LNCAP (cell line): ENCODE data around the gene UBE2O.

Experiments used
- TF ChIP-seq, protein P1 (sequence below): fragments of 450-650 bp; IDR thresholded peaks from 2 replicates; pipeline ENCODE4 v1.5.1; 2017; ENCODE audit warnings: mild to moderate bottlenecking

UBE2O gene

DNA sequence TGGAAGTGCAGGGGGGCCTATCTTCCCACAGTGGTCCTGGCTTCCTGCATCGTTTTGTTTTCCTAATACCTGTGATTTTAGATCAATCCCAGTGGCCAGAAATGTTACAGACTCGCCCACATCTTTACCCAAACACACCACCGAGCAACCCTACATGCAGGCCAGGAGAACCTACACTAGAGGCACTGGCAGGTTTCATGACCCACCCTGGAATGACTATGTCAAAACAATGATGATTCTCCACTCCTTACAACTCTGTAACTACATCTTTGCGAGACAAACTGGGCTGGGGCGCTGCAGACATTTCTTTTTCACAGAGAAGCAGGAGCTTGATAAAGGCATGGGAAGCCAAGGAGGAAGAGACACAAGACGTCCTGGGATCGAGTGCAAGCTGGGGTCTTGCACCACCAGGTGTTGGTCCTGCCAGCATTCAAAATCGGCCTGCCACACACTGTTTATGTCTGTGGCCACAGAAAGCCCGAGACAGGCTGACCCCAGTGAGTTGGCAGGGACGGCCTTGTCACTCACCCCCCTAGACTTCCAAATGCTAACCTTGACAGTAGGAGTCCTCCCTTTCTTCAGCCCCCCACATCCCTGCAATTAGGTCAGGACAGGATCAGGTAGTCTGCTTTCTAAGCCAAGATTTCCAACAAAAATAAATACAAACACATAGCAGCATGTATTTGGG lies 32.5 kb downstream of the UBE2O start:
- TF ChIP-seq, protein P1, sequence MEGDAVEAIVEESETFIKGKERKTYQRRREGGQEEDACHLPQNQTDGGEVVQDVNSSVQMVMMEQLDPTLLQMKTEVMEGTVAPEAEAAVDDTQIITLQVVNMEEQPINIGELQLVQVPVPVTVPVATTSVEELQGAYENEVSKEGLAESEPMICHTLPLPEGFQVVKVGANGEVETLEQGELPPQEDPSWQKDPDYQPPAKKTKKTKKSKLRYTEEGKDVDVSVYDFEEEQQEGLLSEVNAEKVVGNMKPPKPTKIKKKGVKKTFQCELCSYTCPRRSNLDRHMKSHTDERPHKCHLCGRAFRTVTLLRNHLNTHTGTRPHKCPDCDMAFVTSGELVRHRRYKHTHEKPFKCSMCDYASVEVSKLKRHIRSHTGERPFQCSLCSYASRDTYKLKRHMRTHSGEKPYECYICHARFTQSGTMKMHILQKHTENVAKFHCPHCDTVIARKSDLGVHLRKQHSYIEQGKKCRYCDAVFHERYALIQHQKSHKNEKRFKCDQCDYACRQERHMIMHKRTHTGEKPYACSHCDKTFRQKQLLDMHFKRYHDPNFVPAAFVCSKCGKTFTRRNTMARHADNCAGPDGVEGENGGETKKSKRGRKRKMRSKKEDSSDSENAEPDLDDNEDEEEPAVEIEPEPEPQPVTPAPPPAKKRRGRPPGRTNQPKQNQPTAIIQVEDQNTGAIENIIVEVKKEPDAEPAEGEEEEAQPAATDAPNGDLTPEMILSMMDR: no peak

DNA sequence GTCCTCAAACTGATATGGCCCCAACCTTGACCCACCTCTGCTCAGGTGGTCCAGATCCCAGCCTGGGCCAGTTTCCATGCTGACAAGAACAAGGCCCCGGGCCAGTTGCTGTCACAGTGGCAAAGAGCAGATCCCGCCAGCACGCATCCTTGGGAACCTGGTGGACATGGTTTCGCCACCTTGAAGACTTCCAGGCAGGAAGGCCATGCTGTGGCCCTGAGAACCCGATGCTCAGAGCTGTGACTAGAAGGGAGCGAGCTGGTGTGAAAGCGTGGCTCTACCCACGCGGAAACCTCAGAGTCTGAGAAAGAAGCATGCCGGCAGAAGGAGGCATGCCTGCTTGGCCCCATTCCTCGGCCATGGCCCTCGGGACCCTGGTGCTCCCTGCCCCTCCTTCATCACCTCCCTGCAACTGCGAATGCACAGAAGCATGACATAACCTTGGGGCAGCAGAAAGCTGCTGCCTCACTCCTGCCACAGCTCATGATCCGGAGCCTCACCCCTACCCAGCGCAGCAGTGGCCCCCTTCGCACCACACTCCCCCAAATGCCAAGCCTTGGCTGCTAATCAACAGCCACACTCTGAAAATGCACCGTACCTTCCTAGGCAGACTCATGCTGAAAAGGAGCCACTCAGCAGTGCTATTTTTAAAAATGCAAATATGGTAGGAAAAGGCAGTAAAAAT lies 33.2 kb downstream of the UBE2O start:
- TF ChIP-seq, protein P1: no peak

DNA sequence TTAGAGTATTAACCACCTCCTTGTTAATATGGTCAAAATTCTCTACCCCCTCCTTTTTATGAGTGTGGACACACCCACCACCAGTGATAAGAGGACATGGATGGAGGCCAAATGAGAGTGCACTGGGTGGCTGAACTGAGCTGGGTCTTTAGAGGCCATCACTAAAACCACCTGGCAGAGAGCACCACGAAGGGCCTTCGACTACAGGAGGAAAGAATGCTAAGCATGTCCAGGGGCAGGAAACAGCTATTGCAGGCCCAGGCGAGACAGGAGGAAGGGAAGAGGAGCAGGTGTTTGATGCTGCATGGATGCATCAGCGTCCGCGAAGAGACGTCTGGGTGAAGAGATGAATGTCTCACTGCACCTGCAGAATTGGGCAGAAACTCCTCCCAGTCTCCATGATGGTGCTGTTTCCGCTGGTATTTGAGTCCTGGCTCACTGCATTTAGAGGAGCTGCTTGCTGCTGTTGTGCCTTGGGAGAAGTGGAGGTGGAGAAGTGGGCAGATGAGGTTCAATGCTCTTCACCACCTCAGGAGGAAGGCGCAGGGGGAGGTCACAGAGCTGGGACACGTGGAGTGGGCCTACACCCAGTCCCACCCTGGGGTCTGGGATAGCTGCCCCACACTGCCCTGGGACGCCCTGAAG lies 35.3 kb downstream of the UBE2O start:
- TF ChIP-seq, protein P1: no peak

DNA sequence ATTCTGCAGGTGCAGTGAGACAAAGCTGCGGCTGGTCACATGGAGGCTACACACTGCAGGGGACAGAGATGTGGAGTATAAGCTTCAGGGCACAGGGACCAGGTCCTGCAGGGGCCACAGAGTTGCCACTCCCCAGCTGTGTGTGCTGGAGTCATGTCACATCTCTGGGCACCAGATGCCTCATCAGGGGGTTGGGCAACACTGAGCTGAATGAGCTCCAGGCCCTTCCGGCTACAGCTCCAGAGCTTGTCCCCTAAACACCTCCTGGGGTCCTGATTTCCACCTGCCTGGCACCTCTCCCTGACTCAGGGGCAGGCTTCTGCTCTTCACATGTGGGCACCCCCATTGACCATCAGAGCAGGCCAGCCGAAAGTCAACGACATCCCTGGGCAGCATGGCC lies 36.1 kb downstream of the UBE2O start:
- TF ChIP-seq, protein P1: no peak

DNA sequence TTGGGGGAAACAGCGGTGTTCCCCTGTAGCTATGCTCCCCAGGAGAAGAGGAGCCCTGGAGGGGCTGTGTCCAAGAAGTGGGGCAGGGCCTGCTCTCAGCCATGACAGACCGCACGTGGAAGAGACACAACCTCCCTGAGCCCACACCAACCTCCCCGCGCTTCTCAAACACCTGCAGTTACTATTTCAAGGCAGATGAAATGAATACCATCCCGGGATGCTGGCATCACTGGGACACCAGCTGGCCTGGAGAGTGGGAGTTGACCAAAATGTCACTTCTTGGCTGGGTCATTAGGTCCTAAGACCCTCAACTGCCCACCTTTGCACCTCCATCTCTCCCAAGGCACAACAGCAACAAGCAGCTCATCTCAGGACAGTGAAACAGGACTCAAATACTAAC lies 36.5 kb downstream of the UBE2O start:
- TF ChIP-seq, protein P1: no peak

DNA sequence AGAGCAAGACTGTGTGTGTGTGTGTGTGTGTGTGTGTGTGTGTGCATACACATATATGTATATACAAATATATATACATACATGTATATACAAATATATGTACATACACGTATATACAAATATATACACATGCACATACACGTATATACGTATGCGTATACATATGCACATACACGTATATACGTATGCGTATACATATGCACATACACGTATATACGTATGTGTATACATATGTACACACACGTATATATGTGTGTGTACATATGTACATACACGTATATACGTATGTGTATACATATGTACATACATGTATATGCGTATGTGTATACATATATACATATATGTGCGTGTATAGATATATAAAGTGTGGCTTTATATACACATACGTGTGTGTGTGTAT lies 37.2 kb downstream of the UBE2O start:
- TF ChIP-seq, protein P1: no peak

DNA sequence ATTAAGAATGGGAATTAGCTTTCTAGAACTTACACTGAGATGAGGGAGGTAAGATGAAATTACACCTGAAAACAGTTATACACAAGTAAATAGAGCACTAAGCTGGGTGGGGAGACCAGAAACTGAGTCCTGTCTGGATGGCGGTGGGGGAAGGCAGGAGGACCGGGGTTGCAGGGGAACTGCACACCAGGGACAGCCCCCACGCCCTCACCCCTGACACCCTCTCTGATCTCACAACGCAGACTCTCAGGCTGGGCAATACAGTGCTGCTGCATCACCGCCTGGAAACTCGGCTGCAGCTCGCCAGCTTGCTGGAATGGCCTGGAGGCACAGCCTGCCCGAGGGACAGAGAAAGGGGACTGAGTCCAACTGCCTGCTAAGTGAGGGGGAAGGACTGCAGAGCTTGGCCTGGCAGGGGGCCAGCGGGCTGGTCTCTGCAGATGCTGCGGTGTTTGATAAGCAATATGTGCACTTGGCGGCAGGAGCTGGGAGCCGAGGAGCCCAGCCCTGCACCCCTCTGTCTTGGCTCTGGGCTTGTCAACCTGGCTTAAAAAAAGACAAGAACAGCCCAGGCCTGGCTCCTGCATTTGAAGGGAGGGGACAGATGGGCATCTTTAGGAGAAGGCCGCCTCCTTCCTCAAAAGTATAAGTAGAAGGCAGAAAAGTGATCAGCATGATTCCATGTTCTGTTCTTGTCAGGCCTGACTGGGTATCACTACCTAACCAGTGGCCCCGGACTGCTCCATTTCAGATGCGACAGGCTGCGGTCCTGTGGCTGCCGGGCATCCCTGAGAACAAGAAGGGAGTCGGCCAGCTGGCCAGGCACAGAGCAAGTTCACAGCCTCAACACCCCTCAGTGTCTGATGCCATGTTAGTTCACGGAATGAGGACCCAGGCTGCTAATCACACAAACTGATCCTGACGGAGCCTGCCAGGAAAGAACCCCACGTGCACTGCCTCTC lies 38.3 kb downstream of the UBE2O start:
- TF ChIP-seq, protein P1: no peak
